Measurements from ENCODE around the gene OSBPL10.

DNA sequence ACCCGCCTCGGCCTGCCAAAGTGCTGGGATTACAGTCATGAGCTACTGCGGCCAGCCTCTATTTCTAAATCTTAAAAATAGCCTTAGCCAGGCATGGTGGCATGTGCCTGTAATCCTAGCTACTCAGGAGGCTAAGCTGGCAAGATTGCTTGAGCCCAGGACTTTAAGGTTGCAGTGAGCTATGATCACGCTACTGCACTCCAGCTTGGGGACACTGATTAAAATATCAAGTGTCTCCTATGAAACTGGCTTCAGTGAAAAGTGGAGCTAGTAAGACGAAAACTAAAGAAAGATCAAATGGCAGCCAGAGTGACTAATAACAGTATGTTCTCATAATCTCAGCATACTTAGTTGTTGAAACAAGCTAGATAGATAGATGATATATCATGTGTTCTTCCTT lies 335.8 kb downstream of the OSBPL10 start:
- TF ChIP-seq, protein P1, sequence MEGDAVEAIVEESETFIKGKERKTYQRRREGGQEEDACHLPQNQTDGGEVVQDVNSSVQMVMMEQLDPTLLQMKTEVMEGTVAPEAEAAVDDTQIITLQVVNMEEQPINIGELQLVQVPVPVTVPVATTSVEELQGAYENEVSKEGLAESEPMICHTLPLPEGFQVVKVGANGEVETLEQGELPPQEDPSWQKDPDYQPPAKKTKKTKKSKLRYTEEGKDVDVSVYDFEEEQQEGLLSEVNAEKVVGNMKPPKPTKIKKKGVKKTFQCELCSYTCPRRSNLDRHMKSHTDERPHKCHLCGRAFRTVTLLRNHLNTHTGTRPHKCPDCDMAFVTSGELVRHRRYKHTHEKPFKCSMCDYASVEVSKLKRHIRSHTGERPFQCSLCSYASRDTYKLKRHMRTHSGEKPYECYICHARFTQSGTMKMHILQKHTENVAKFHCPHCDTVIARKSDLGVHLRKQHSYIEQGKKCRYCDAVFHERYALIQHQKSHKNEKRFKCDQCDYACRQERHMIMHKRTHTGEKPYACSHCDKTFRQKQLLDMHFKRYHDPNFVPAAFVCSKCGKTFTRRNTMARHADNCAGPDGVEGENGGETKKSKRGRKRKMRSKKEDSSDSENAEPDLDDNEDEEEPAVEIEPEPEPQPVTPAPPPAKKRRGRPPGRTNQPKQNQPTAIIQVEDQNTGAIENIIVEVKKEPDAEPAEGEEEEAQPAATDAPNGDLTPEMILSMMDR (IDR thresholded peaks at IDR 0.05; ENCODE audit: low read depth, low read length): no peak
- TF ChIP-seq EZH2phosphoT487 (IDR thresholded peaks at IDR 0.05; ENCODE audit: low read depth): no peak
